ENCODE results near the gene SBK1. TPM values are rescaled to one million over a fixed set of nuclear protein-coding genes. Genes with fewer than 3 reads are reported as not detected.

Gene SBK1
- total RNA-seq, 1 donor from 2014 or later: 4.6 TPM

- no peaks in the 10 kb centered on the region for H3K9me3 ChIP-seq (ENCODE audit: low read depth)
- Mint-ChIP-seq H3K9me3 (no peaks in the 10 kb centered on the region), H3K4me3 (no peak overlapping the region), H3K27ac (no peak overlapping the region), H3K36me3 (no peaks in the 10 kb centered on the region), H3K27me3 (ENCODE audit: insufficient read depth, low read depth) (peaks cover 22% of the 10 kb centered on the region), H3K4me1 (peaks cover 16% of the 10 kb centered on the region)
- no peak overlapping the region for H3K27ac ChIP-seq
- DNase-seq (ENCODE audit: low spot score): no peak
- no peak overlapping the region for H2AFZ ChIP-seq (replicated peaks)
- peaks cover 5% of the 10 kb centered on the region for H3K4me1 ChIP-seq
- H3K9ac ChIP-seq: no peak overlapping the region
- no peaks in the 10 kb centered on the region for H3F3A ChIP-seq (ENCODE audit: low read depth)
- no peaks in the 10 kb centered on the region for H4K20me1 ChIP-seq (ENCODE audit: low read depth)
- TF ChIP-seq CTCF (IDR thresholded peaks at IDR 0.05): no peak
- no peak for TF ChIP-seq EZH2 (IDR thresholded peaks at IDR 0.05)
- TF ChIP-seq EZH2phosphoT487 (IDR thresholded peaks at IDR 0.05): no peak
- H3K4me2 ChIP-seq: no peak overlapping the region
- H3K4me3 ChIP-seq: no peak overlapping the region
- H3K27me3 ChIP-seq: no peaks in the 10 kb centered on the region
- no peaks in the 10 kb centered on the region for H3K36me3 ChIP-seq
- H3K79me2 ChIP-seq (ENCODE audit: low read depth): no peaks in the 10 kb centered on the region
These were observed 26.5 kb upstream of the SBK1 start for GRCh38 chr16:28265822-28266221.

GRCh38 chr16:28267356-28267755 is 25.0 kb upstream of the SBK1 start:
- Histone ChIP-seq H3K27ac (no peak overlapping the region), H3K4me3 (no peak overlapping the region), H4K20me1 (ENCODE audit: low read depth) (no peaks in the 10 kb centered on the region), H2AFZ (replicated peaks) (no peak overlapping the region), H3K27me3 (no peaks in the 10 kb centered on the region), H3K79me2 (ENCODE audit: low read depth) (no peaks in the 10 kb centered on the region), H3F3A (ENCODE audit: low read depth) (no peaks in the 10 kb centered on the region), H3K4me1 (no peaks in the 10 kb centered on the region), H3K4me2 (no peak overlapping the region), H3K9ac (no peak overlapping the region), H3K9me3 (ENCODE audit: low read depth) (no peaks in the 10 kb centered on the region), H3K36me3 (no peaks in the 10 kb centered on the region)
- TF ChIP-seq EZH2 (IDR thresholded peaks at IDR 0.05) (no peak), CTCF (IDR thresholded peaks at IDR 0.05) (no peak), EZH2phosphoT487 (IDR thresholded peaks at IDR 0.05) (no peak)
- no peak overlapping the region for H3K27ac Mint-ChIP-seq
- H3K9me3 Mint-ChIP-seq: peaks cover 6% of the 10 kb centered on the region
- H3K4me1 Mint-ChIP-seq: peaks cover 8% of the 10 kb centered on the region
- peaks cover 15% of the 10 kb centered on the region for H3K27me3 Mint-ChIP-seq (ENCODE audit: insufficient read depth, low read depth)
- DNase-seq (ENCODE audit: low spot score): no peak
- no peaks in the 10 kb centered on the region for H3K36me3 Mint-ChIP-seq
- no peak overlapping the region for H3K4me3 Mint-ChIP-seq

DNA sequence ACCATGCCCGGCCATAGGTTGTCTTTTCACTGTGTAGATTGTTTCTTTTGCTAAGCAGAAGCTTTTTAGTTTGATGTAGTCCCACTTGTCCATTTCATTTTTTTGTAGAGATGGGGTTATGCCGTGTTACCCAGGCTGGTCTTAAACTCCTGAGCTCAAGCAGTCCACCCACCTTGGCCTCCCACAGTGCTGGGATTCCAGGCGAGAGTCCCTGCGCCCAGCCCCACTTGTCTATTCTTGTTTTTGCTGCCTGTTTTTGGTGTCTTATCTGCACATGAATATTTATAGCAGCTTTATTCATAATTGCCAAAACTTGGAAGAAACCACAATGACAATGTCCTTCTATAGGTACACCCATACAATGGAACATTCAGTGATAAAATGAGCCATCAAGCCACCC is 18.8 kb upstream of the SBK1 start:
- no peaks in the 10 kb centered on the region for H4K20me1 ChIP-seq (ENCODE audit: low read depth)
- Mint-ChIP-seq H3K36me3 (no peaks in the 10 kb centered on the region), H3K27ac (no peak overlapping the region), H3K9me3 (peaks cover 7% of the 10 kb centered on the region), H3K4me1 (peaks cover 5% of the 10 kb centered on the region), H3K27me3 (ENCODE audit: insufficient read depth, low read depth) (peaks cover 8% of the 10 kb centered on the region), H3K4me3 (no peak overlapping the region)
- H3K9ac ChIP-seq: no peak overlapping the region
- H3K4me3 ChIP-seq: no peak overlapping the region
- no peak overlapping the region for H2AFZ ChIP-seq (replicated peaks)
- peaks cover 24% of the 10 kb centered on the region for H3K27me3 ChIP-seq
- H3K27ac ChIP-seq: no peak overlapping the region
- H3K9me3 ChIP-seq (ENCODE audit: low read depth): no peaks in the 10 kb centered on the region
- no peaks in the 10 kb centered on the region for H3K4me1 ChIP-seq
- no peaks in the 10 kb centered on the region for H3K79me2 ChIP-seq (ENCODE audit: low read depth)
- no peak for DNase-seq (ENCODE audit: low spot score)
- H3K36me3 ChIP-seq: no peaks in the 10 kb centered on the region
- H3K4me2 ChIP-seq: no peak overlapping the region
- TF ChIP-seq EZH2phosphoT487 (IDR thresholded peaks at IDR 0.05): no peak
- TF ChIP-seq CTCF (IDR thresholded peaks at IDR 0.05): no peak
- TF ChIP-seq EZH2 (IDR thresholded peaks at IDR 0.05): no peak
- H3F3A ChIP-seq (ENCODE audit: low read depth): no peaks in the 10 kb centered on the region

Measured in neural progenitor cell (in vitro differentiated cells).